ENCODE measurements around the gene AGAP2.

- TF ChIP-seq CTCF (IDR thresholded peaks at IDR 0.05; ENCODE audit: insufficient read depth, low read length) (no peak), POLR2AphosphoS5 (IDR thresholded peaks at IDR 0.05; ENCODE audit: low read depth) (no peak), GABPA (IDR thresholded peaks at IDR 0.05; ENCODE audit: low read depth) (no peak), REST (IDR thresholded peaks at IDR 0.05; ENCODE audit: insufficient replicate concordance, low read depth) (no peak), SPI1 (IDR thresholded peaks at IDR 0.05; ENCODE audit: borderline replicate concordance, low read depth) (no peak)
Observed at GRCh38 chr12:57744194-57744776, 5.7 kb upstream of the AGAP2 start.

Data from HL-60 (cell line).